Measurements from ENCODE around the gene EPHX1.

GRCh38 chr1:225873281-225873850, 63.4 kb downstream of the EPHX1 start:
- TF ChIP-seq CTCF (IDR thresholded peaks at IDR 0.05) (no peak), EP300 (IDR thresholded peaks at IDR 0.05; ENCODE audit: low read depth) (no peak)

Measured in transverse colon (tissue), 3 donors.